ENCODE data around the gene TNS3.

Gene TNS3

GRCh38 chr7:47354831-47355541 lies 226.9 kb downstream of the TNS3 start:
- Histone ChIP-seq H3K36me3 (ENCODE audit: control insufficient read depth in 2 of 2, insufficient read depth in 2 of 2, low read length in 2 of 2) (peaks cover 0 to 2% of the 10 kb centered on the region in 2 donors), H3K9ac (ENCODE audit: low read length in 2 of 2) (no peak overlapping the region), H3K27ac (ENCODE audit: low read length) (no peak overlapping the region), H3K4me1 (ENCODE audit: control insufficient read depth, insufficient read depth, low read length) (no peaks in the 10 kb centered on the region), H3K9me3 (ENCODE audit: control insufficient read depth in 2 of 2, low read length in 2 of 2) (no peaks in the 10 kb centered on the region), H3K27me3 (ENCODE audit: control insufficient read depth in 1 of 2, insufficient read depth in 2 of 2, low read length in 2 of 2) (no peaks in the 10 kb centered on the region), H3K4me3 (ENCODE audit: low read length in 2 of 2) (no peak overlapping the region)

GRCh38 chr7:47354071-47354470 lies 227.8 kb downstream of the TNS3 start:
- no peak overlapping the region for H3K27ac ChIP-seq (ENCODE audit: low read length)

GRCh38 chr7:47352394-47352968 lies 229.4 kb downstream of the TNS3 start:
- no peaks in the 10 kb centered on the region for H3K4me1 ChIP-seq (ENCODE audit: control insufficient read depth, insufficient read depth, low read length)
- H3K9ac ChIP-seq (ENCODE audit: low read length in 2 of 2) = no peak overlapping the region
- no peak overlapping the region for H3K27ac ChIP-seq (ENCODE audit: low read length)
- no peak overlapping the region for H3K4me3 ChIP-seq (ENCODE audit: low read length in 2 of 2)
- H3K27me3 ChIP-seq (ENCODE audit: control insufficient read depth in 1 of 2, insufficient read depth in 2 of 2, low read length in 2 of 2) = no peaks in the 10 kb centered on the region
- H3K9me3 ChIP-seq (ENCODE audit: control insufficient read depth in 2 of 2, low read length in 2 of 2) = no peaks in the 10 kb centered on the region
- peaks cover 0 to 3% of the 10 kb centered on the region in 2 donors for H3K36me3 ChIP-seq (ENCODE audit: control insufficient read depth in 2 of 2, insufficient read depth in 2 of 2, low read length in 2 of 2)

More at GRCh38 chr7:47354071-47354470, 227.8 kb downstream of the TNS3 start:
- Histone ChIP-seq H3K27me3 (ENCODE audit: control insufficient read depth in 1 of 2, insufficient read depth in 2 of 2, low read length in 2 of 2) (no peaks in the 10 kb centered on the region), H3K4me1 (ENCODE audit: control insufficient read depth, insufficient read depth, low read length) (no peaks in the 10 kb centered on the region), H3K4me3 (ENCODE audit: low read length in 2 of 2) (no peak overlapping the region), H3K36me3 (ENCODE audit: control insufficient read depth in 2 of 2, insufficient read depth in 2 of 2, low read length in 2 of 2) (peaks cover 0 to 2% of the 10 kb centered on the region in 2 donors), H3K9ac (ENCODE audit: low read length in 2 of 2) (no peak overlapping the region), H3K9me3 (ENCODE audit: control insufficient read depth in 2 of 2, low read length in 2 of 2) (no peaks in the 10 kb centered on the region)

- no peaks in the 10 kb centered on the region for H3K27me3 ChIP-seq (ENCODE audit: control insufficient read depth in 1 of 2, insufficient read depth in 2 of 2, low read length in 2 of 2)
- H3K4me1 ChIP-seq (ENCODE audit: control insufficient read depth, insufficient read depth, low read length) = no peaks in the 10 kb centered on the region
- peaks cover 0 to 4% of the 10 kb centered on the region in 2 donors for H3K36me3 ChIP-seq (ENCODE audit: control insufficient read depth in 2 of 2, insufficient read depth in 2 of 2, low read length in 2 of 2)
- H3K4me3 ChIP-seq (ENCODE audit: low read length in 2 of 2) = no peak overlapping the region
- H3K9me3 ChIP-seq (ENCODE audit: control insufficient read depth in 2 of 2, low read length in 2 of 2) = no peaks in the 10 kb centered on the region
- no peak overlapping the region for H3K9ac ChIP-seq (ENCODE audit: low read length in 2 of 2)
- H3K27ac ChIP-seq (ENCODE audit: low read length) = no peak overlapping the region
Observed at GRCh38 chr7:47351233-47352154, 230.4 kb downstream of the TNS3 start.

GRCh38 chr7:47350425-47350824 lies 231.5 kb downstream of the TNS3 start:
- Histone ChIP-seq H3K27ac (ENCODE audit: low read length) (no peak overlapping the region), H3K27me3 (ENCODE audit: control insufficient read depth in 1 of 2, insufficient read depth in 2 of 2, low read length in 2 of 2) (no peaks in the 10 kb centered on the region), H3K9me3 (ENCODE audit: control insufficient read depth in 2 of 2, low read length in 2 of 2) (no peaks in the 10 kb centered on the region), H3K36me3 (ENCODE audit: control insufficient read depth in 2 of 2, insufficient read depth in 2 of 2, low read length in 2 of 2) (peaks cover 0 to 8% of the 10 kb centered on the region in 2 donors), H3K4me3 (ENCODE audit: low read length in 2 of 2) (no peak overlapping the region), H3K9ac (ENCODE audit: low read length in 2 of 2) (no peak overlapping the region), H3K4me1 (ENCODE audit: control insufficient read depth, insufficient read depth, low read length) (no peaks in the 10 kb centered on the region)

- Histone ChIP-seq H3K27me3 (ENCODE audit: control insufficient read depth in 1 of 2, insufficient read depth in 2 of 2, low read length in 2 of 2) (no peaks in the 10 kb centered on the region), H3K27ac (ENCODE audit: low read length) (no peak overlapping the region), H3K4me3 (ENCODE audit: low read length in 2 of 2) (no peak overlapping the region), H3K9ac (ENCODE audit: low read length in 2 of 2) (no peak overlapping the region), H3K4me1 (ENCODE audit: control insufficient read depth, insufficient read depth, low read length) (no peaks in the 10 kb centered on the region), H3K9me3 (ENCODE audit: control insufficient read depth in 2 of 2, low read length in 2 of 2) (no peaks in the 10 kb centered on the region), H3K36me3 (ENCODE audit: control insufficient read depth in 2 of 2, insufficient read depth in 2 of 2, low read length in 2 of 2) (peaks cover 0 to 12% of the 10 kb centered on the region in 2 donors)
Observed at GRCh38 chr7:47349401-47349800, 232.5 kb downstream of the TNS3 start.

GRCh38 chr7:47347816-47348385 lies 234.0 kb downstream of the TNS3 start:
- Histone ChIP-seq H3K4me3 (ENCODE audit: low read length in 2 of 2) (no peak overlapping the region), H3K4me1 (ENCODE audit: control insufficient read depth, insufficient read depth, low read length) (no peaks in the 10 kb centered on the region), H3K36me3 (ENCODE audit: control insufficient read depth in 2 of 2, insufficient read depth in 2 of 2, low read length in 2 of 2) (peaks cover 0 to 19% of the 10 kb centered on the region in 2 donors), H3K27ac (ENCODE audit: low read length) (no peak overlapping the region), H3K9ac (ENCODE audit: low read length in 2 of 2) (no peak overlapping the region), H3K9me3 (ENCODE audit: control insufficient read depth in 2 of 2, low read length in 2 of 2) (no peaks in the 10 kb centered on the region), H3K27me3 (ENCODE audit: control insufficient read depth in 1 of 2, insufficient read depth in 2 of 2, low read length in 2 of 2) (no peaks in the 10 kb centered on the region)

- Histone ChIP-seq H3K9me3 (ENCODE audit: control insufficient read depth in 2 of 2, low read length in 2 of 2) (no peaks in the 10 kb centered on the region), H3K27ac (ENCODE audit: low read length) (no peak overlapping the region), H3K9ac (ENCODE audit: low read length in 2 of 2) (no peak overlapping the region), H3K4me3 (ENCODE audit: low read length in 2 of 2) (no peak overlapping the region), H3K4me1 (ENCODE audit: control insufficient read depth, insufficient read depth, low read length) (no peaks in the 10 kb centered on the region), H3K36me3 (ENCODE audit: control insufficient read depth in 2 of 2, insufficient read depth in 2 of 2, low read length in 2 of 2) (peaks cover 0 to 22% of the 10 kb centered on the region in 2 donors), H3K27me3 (ENCODE audit: control insufficient read depth in 1 of 2, insufficient read depth in 2 of 2, low read length in 2 of 2) (no peaks in the 10 kb centered on the region)
Observed at GRCh38 chr7:47347346-47347745, 234.6 kb downstream of the TNS3 start.

GRCh38 chr7:47346377-47346914 lies 235.5 kb downstream of the TNS3 start:
- Histone ChIP-seq H3K4me3 (ENCODE audit: low read length in 2 of 2) (no peak overlapping the region), H3K9me3 (ENCODE audit: control insufficient read depth in 2 of 2, low read length in 2 of 2) (no peaks in the 10 kb centered on the region), H3K4me1 (ENCODE audit: control insufficient read depth, insufficient read depth, low read length) (no peaks in the 10 kb centered on the region), H3K27ac (ENCODE audit: low read length) (no peak overlapping the region), H3K36me3 (ENCODE audit: control insufficient read depth in 2 of 2, insufficient read depth in 2 of 2, low read length in 2 of 2) (peaks cover 0 to 20% of the 10 kb centered on the region in 2 donors), H3K9ac (ENCODE audit: low read length in 2 of 2) (no peak overlapping the region), H3K27me3 (ENCODE audit: control insufficient read depth in 1 of 2, insufficient read depth in 2 of 2, low read length in 2 of 2) (no peaks in the 10 kb centered on the region)

- no peaks in the 10 kb centered on the region for H3K4me1 ChIP-seq (ENCODE audit: control insufficient read depth, insufficient read depth, low read length)
- H3K4me3 ChIP-seq (ENCODE audit: low read length in 2 of 2) = no peak overlapping the region
- no peak overlapping the region for H3K27ac ChIP-seq (ENCODE audit: low read length)
- no peaks in the 10 kb centered on the region for H3K27me3 ChIP-seq (ENCODE audit: control insufficient read depth in 1 of 2, insufficient read depth in 2 of 2, low read length in 2 of 2)
- no peaks in the 10 kb centered on the region for H3K9me3 ChIP-seq (ENCODE audit: control insufficient read depth in 2 of 2, low read length in 2 of 2)
- peaks cover 0 to 20% of the 10 kb centered on the region in 2 donors for H3K36me3 ChIP-seq (ENCODE audit: control insufficient read depth in 2 of 2, insufficient read depth in 2 of 2, low read length in 2 of 2)
- no peak overlapping the region for H3K9ac ChIP-seq (ENCODE audit: low read length in 2 of 2)
Observed at GRCh38 chr7:47345857-47346298, 236.0 kb downstream of the TNS3 start.

All from stomach smooth muscle (tissue), 2 donors.